IPS DF 4.7 (cell line): ENCODE data around the gene KIF5A.

Experiments
- DNase-seq: peaks from one replicate; pipeline ENCODE4 v3.0.0-alpha.2; 2013; ENCODE audit warnings: low spot score; ENCODE audit errors: extremely low read depth

The KIF5A gene

GRCh38 chr12:57534991-57535543 is 14.8 kb upstream of the KIF5A start:
- DNase-seq, result no peak

DNA sequence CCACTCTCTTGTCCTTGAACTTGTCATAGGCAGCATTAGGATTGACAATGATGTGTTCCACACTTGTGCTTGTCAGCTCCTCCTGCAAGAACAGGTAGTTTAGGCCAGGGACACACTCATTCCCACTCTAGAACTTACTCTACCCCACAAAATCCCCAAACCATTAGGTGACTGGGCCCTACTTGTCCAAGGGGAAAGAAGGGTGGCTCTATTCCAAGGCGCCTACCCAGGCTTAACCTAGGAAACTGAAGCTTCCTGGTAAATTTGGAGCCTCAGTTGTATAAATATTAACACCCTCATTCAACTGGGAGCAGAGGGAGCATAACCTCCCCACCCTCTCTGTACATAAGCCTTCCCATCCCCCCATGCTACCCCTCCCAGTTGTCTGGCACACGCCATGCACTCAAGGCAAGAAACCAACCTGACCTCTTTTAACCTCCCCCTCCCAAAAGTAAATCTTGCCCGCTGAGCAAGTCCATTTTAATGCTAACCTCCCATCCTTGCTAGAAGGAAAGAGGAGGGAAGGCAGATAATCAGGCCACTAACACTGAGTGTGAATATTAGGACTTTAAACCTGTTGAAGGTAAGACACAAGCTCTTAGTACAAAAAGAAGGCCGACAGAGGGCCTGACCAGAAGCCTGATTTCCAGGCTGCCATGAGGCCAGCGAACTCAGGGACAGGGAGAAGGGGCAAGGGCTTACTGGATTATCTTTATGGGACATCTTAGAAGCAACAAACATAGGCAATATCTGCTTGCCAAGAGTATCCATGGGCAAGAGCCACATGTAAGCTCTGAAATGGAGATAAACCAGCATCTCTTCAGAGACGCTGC is 13.9 kb upstream of the KIF5A start:
- no peak for DNase-seq

- DNase-seq, result no peak
These were observed 13.3 kb upstream of the KIF5A start for GRCh38 chr12:57536597-57536942.

DNA sequence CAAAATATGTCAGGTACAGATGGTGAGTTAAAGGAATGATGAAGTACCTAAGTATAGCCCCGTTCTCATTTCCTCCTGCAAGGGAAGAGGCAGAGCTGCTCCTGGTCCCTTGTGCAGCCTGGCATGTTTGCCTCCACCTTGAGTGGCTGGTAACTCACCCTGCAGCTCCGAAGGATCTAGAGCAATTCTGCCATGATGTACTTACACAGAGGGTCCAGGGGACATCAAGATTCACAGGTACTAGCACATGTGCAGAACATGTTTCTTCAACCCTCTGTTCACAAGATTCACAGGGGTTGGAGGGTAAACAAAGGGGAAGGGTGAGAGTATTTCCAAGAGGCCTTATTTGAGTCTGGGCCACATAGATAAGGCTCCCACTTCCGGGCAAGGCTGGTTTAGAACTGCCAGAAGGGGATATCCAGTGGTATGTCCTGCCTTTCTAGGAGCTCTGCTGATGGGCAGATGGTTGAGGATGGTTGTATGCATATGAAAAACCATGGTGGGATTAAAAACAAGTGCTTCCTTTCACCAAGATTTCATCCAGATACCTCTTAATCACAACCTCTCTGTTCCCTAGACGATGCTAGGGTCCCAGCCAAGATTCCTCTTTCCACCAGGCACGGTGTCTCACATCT is 10.6 kb upstream of the KIF5A start:
- no peak for DNase-seq

GRCh38 chr12:57541001-57541400 is 8.8 kb upstream of the KIF5A start:
- DNase-seq, result no peak

- no peak for DNase-seq
These were observed 8.1 kb upstream of the KIF5A start for GRCh38 chr12:57541717-57542116.

DNA sequence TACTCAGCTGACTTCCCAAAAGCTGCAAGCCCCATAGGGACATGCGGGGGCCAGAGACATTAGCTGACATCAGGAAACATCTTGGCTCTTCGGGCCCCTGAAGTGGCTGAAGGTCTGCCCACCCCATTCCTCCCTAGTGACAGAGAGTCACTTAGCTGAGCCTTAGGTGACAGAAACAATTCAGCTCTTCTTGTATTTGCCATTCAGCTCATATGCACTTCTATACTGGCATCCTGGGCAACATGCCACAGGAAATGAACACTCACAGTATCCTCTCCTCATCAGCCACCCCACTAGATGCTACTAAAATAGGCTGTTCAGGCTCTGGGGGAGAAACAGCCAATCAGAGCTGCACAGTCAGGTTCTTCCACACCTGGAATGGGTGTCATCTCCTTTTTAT is 6.3 kb upstream of the KIF5A start:
- DNase-seq, result no peak

DNA sequence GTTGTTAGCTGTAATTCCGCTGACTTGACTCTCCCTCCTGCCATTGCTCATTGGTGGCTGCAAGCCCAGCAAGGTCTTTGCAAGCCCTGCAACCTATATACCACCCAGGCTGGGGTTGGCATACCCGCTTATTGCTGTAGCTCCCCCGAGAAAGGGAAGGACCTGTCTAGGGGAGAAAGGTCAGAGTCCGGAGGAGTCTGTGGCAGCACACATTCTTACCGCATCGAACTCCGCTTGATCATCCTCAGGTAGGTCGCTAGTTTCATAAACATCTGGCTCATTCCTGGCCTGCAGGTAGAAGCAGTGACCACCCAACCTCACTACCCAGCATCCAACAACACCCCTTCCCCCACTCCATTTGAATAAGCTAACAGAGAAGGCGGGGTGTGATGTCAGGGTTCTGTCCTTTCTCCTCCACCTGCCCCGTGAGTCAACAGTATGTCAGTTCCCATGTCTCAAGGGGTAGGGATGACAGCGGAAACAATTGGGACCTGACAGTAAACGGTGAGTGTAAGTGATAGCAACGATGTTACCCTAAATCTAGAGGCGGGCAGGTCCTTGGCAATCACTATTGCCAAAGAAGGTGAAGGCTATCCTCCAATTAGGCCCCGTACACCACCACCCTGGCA is 3.9 kb upstream of the KIF5A start:
- no peak for DNase-seq

GRCh38 chr12:57546438-57547287 is 3.2 kb upstream of the KIF5A start, which contains the start of gene DCTN2:
Gene DCTN2 (minus strand): TSS chr12:57547192. CDS start chr12:57547063, 129 bp downstream.
- DNase-seq, result peak; percentile 96

- no peak for DNase-seq
These were observed 2.4 kb upstream of the KIF5A start for GRCh38 chr12:57547288-57548012.

DNA sequence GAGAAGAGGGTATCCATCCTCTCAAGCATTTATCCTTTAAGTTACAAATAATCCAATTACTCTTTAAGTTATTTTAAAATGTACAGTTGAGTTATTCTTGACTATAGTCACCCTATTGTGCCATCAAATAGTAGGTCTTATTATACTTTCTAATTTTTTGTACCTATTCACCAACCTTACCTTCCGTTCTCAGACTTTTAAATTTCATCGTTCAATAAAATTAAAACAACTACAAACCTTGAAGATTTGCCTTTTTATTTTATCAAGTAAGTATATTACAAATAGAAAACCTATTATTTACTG is 1.9 kb upstream of the KIF5A start:
- no peak for DNase-seq

GRCh38 chr12:57548488-57548887 is 1.4 kb upstream of the KIF5A start:
- DNase-seq, result no peak

DNA sequence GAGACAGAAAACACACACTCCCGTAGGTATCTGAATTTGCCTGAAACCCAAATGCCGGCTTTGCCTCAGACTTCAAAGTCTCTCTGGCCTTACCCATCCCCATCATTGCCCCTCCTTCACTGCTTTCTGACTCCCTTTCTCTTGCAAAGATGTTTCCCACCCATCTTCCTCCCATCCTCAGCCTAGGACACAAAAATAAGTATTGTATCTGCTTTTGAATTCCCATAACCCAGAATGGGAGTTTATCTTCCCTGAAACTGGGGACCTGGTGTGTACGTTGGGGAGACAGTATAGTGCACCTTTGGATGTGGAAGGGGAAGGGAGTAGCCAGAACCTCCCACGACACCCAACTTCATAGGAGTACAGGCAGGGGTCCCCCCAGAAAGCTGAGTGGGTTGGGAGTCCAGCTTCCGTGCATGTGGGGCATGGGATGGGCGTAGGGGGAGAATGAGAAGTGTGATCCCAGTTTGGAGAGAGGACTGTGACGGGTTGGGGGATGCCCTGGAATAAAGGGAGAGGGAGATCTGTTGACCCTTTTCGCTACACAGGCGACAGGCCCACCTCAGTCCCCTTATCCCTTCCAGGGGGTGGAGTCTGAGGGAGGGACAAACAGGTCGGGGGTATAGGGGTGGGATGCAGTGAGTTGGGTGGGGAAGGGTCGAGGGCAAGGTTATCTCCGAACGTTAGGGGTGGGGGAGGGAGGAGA is 488 bp upstream of the KIF5A start:
- DNase-seq, result no peak

GRCh38 chr12:57550641-57551549 is 1.1 kb downstream of the KIF5A start:
- DNase-seq, result no peak

GRCh38 chr12:57551637-57552305 is 1.9 kb downstream of the KIF5A start:
- DNase-seq, result no peak

GRCh38 chr12:57552306-57552651 is 2.4 kb downstream of the KIF5A start:
- DNase-seq, result no peak

DNA sequence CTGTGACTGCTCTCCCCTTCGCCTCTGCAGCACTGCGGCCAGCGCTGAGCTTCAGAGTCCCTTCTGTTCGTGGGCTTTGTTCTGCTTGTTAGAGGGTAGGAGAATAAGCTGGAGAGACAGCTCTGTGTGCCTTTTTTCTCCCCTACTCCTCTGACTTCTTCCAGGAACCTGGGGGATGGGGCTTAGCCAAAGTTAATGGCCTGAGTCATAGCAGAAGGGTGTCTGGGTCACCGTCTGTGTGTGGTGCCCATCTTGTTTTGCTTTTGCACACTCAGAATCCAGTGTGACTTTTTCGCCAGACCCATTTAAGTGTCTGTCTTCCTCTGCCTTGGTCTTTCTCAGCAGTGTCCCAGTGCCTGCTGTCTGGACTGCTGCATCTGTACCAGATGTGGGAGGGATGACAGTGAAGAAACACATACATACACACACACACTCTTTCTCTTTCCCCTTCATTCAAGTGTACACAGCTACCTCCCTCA is 3.0 kb downstream of the KIF5A start:
- DNase-seq, result no peak

- DNase-seq, result no peak
These were observed 3.7 kb downstream of the KIF5A start for GRCh38 chr12:57553343-57554202.
